HEK293 (cell line): ENCODE data around the gene RABIF.

ENCODE experiments used
- CTCF ChIA-PET: fragments of 350-600 bp; formaldehyde crosslinking; extraction: SDS; loops from one replicate; lab custom pipeline; 2021; ENCODE audit warnings: antibody characterized with exemption; lab: Yijun Ruan, JAX
- POLR2A ChIA-PET: fragments of 300-600 bp; formaldehyde crosslinking; extraction: SDS; loops from one replicate; lab custom pipeline; 2020; ENCODE audit warnings: antibody characterized with exemption, inconsistent platforms; lab: Yijun Ruan, JAX
- H3K27ac ChIP-seq: fragments of 200-500 bp; sonication (Bioruptor generic); 2 replicates; pipeline ENCODE4 v1.5.1; 2014; ENCODE audit warnings: low read depth, low read length, control low read depth, inconsistent platforms; ENCODE audit errors: extremely low read depth
- H3K36me3 ChIP-seq, 2 experiments: fragments of 200-500 bp in 1 of 2; sonication (Bioruptor generic) in 1 of 2; 1 replicate in 1 of 2; 2 replicates in 1 of 2; pipeline ENCODE4 v1.5.1; 2014 to 2017; ENCODE audit warnings: inconsistent platforms in 2 of 2, low read length in 2 of 2; ENCODE audit not compliant: control insufficient read depth in 2 of 2, insufficient read depth in 1 of 2
- H3K4me1 ChIP-seq: fragments of 200-500 bp; sonication (Bioruptor generic); 2 replicates; pipeline ENCODE4 v1.5.1; 2014; ENCODE audit warnings: mild to moderate bottlenecking, low read length, inconsistent platforms; ENCODE audit not compliant: control insufficient read depth, insufficient read depth
- H3K4me3 ChIP-seq: 2 replicates; pipeline ENCODE4 v1.5.1; 2011; ENCODE audit warnings: low read depth, mild to moderate bottlenecking, control low read depth, low read length, moderate library complexity
- H3K9me3 ChIP-seq: fragments of 200-500 bp; sonication (Bioruptor generic); 2 replicates; pipeline ENCODE4 v1.5.1; 2014; ENCODE audit warnings: low read depth, low read length, inconsistent platforms; ENCODE audit not compliant: control insufficient read depth, insufficient read depth
- CTCF ChIP-seq: fragments of 450-650 bp; formaldehyde crosslinking; IDR thresholded peaks from 2 replicates; pipeline ENCODE4 v1.5.1; 2016; ENCODE audit warnings: missing biosample characterization, missing genetic modification characterization
- GFI1B ChIP-seq: fragments of 450-650 bp; formaldehyde crosslinking; IDR thresholded peaks from 2 replicates; pipeline ENCODE4 v1.5.1; 2016; ENCODE audit warnings: missing biosample characterization, missing genetic modification characterization
- KLF10 ChIP-seq: fragments of 450-650 bp; IDR thresholded peaks from 2 replicates; pipeline ENCODE4 v1.5.1; 2018; ENCODE audit warnings: missing biosample characterization, mild to moderate bottlenecking, missing genetic modification characterization
- KLF17 ChIP-seq: fragments of 450-650 bp; formaldehyde crosslinking; IDR thresholded peaks from 2 replicates; pipeline ENCODE4 v1.5.1; 2016; ENCODE audit warnings: missing biosample characterization, missing genetic modification characterization
- KLF7 ChIP-seq: fragments of 450-650 bp; formaldehyde crosslinking; IDR thresholded peaks from 2 replicates; pipeline ENCODE4 v1.5.1; 2016; ENCODE audit warnings: missing biosample characterization, missing genetic modification characterization, borderline replicate concordance
- PRDM2 ChIP-seq: fragments of 450-650 bp; formaldehyde crosslinking; IDR thresholded peaks from 2 replicates; pipeline ENCODE4 v1.5.1; 2016; ENCODE audit warnings: missing biosample characterization, missing genetic modification characterization, borderline replicate concordance
- ZBTB6 ChIP-seq: fragments of 450-650 bp; formaldehyde crosslinking; IDR thresholded peaks from 2 replicates; pipeline ENCODE4 v1.5.1; 2017; ENCODE audit warnings: missing biosample characterization, missing genetic modification characterization
- ZEB2 ChIP-seq: fragments of 450-650 bp; formaldehyde crosslinking; IDR thresholded peaks from 2 replicates; pipeline ENCODE4 v1.5.1; 2016; ENCODE audit warnings: missing biosample characterization, missing genetic modification characterization
- ZNF19 ChIP-seq: fragments of 450-650 bp; formaldehyde crosslinking; IDR thresholded peaks from 2 replicates; pipeline ENCODE4; 2016; ENCODE audit warnings: missing biosample characterization, missing genetic modification characterization, low read depth
- ZNF2 ChIP-seq: fragments of 450-650 bp; formaldehyde crosslinking; IDR thresholded peaks from 2 replicates; pipeline ENCODE4 v1.5.1; 2016; ENCODE audit warnings: missing biosample characterization, missing genetic modification characterization
- ZNF24 ChIP-seq: fragments of 450-650 bp; formaldehyde crosslinking; IDR thresholded peaks from 2 replicates; pipeline ENCODE4 v1.5.1; 2016; ENCODE audit warnings: missing biosample characterization, missing genetic modification characterization
- ZNF292 ChIP-seq: fragments of 450-650 bp; formaldehyde crosslinking; IDR thresholded peaks from 2 replicates; pipeline ENCODE4 v1.5.1; 2016; ENCODE audit warnings: low read depth, missing biosample characterization, missing genetic modification characterization, borderline replicate concordance
- ZNF341 ChIP-seq: fragments of 450-650 bp; formaldehyde crosslinking; IDR thresholded peaks from 2 replicates; pipeline ENCODE4; 2016; ENCODE audit warnings: low read depth, missing biosample characterization, missing genetic modification characterization
- ZNF354C ChIP-seq: fragments of 450-650 bp; formaldehyde crosslinking; IDR thresholded peaks from 2 replicates; pipeline ENCODE4 v1.5.1; 2016; ENCODE audit warnings: missing biosample characterization, missing genetic modification characterization, low read depth, borderline replicate concordance
- ZNF404 ChIP-seq: fragments of 450-650 bp; formaldehyde crosslinking; IDR thresholded peaks from 2 replicates; pipeline ENCODE4 v1.5.1; 2017; ENCODE audit warnings: missing biosample characterization, missing genetic modification characterization
- ZNF449 ChIP-seq: fragments of 450-650 bp; formaldehyde crosslinking; IDR thresholded peaks from 2 replicates; pipeline ENCODE4 v1.5.1; 2017; ENCODE audit warnings: missing biosample characterization, mild to moderate bottlenecking, missing genetic modification characterization, moderate library complexity
- ZNF473 ChIP-seq: fragments of 450-650 bp; formaldehyde crosslinking; IDR thresholded peaks from 2 replicates; pipeline ENCODE4 v1.5.1; 2017; ENCODE audit warnings: missing biosample characterization, missing genetic modification characterization
- ZNF596 ChIP-seq: fragments of 450-650 bp; IDR thresholded peaks from 2 replicates; pipeline ENCODE4 v1.5.0; 2018; ENCODE audit warnings: missing biosample characterization, mild to moderate bottlenecking, missing genetic modification characterization, moderate library complexity
- ZNF600 ChIP-seq: fragments of 450-650 bp; formaldehyde crosslinking; IDR thresholded peaks from 2 replicates; pipeline ENCODE4 v1.5.1; 2016; ENCODE audit warnings: missing biosample characterization, missing genetic modification characterization
- ZNF626 ChIP-seq: fragments of 450-650 bp; sonication (Bioruptor Pico); formaldehyde crosslinking; IDR thresholded peaks from 2 replicates; pipeline ENCODE4 v1.5.1; 2018; ENCODE audit warnings: missing biosample characterization, missing genetic modification characterization, inconsistent platforms
- ZNF707 ChIP-seq: fragments of 450-650 bp; formaldehyde crosslinking; IDR thresholded peaks from 2 replicates; pipeline ENCODE4 v1.5.1; 2016; ENCODE audit warnings: missing biosample characterization, missing genetic modification characterization
- ZNF768 ChIP-seq: fragments of 450-650 bp; formaldehyde crosslinking; IDR thresholded peaks from 2 replicates; pipeline ENCODE4 v1.5.1; 2018; ENCODE audit warnings: missing biosample characterization, mild to moderate bottlenecking, missing genetic modification characterization

The RABIF gene

GRCh38 chr1:202861420-202862132, 27.4 kb downstream of the RABIF start (continued):
- TF ChIP-seq ZNF341 (peak; percentile 44; the same call in 1 of the 2 replicates), ZNF600 (tag by site-specific recombination) (peak; percentile 67; the same call in 1 of the 2 replicates), ZNF626 (tag by site-specific recombination) (no peak)
- TF ChIP-seq, all 188 proteins: peak for 18

GRCh38 chr1:202860744-202861419, 28.1 kb downstream of the RABIF start:
- CTCF ChIA-PET = interaction anchor here (0.7 to 1.5 kb wide), 4 partner anchors 8 to 396 kb away, joined by 3 to 4 read pairs (median 4); no protein-coding TSS in a partner anchor
- POLR2A ChIA-PET = interaction anchor here (0.5 to 3.7 kb wide), 19 partner anchors 10 to 1307 kb away, joined by 3 to 15 read pairs (median 5); partner anchors contain the start of genes KDM5B, KLHL12, PCAT6 and RABIF
- Histone ChIP-seq H3K4me3 (peak overlapping the region; percentile 68), H3K9me3 (no peaks in the 10 kb centered on the region), H3K4me1 (peaks cover 3% of the 10 kb centered on the region), H3K27ac (peak overlapping the region; percentile 57; the same call in 1 of the 2 replicates), H3K36me3 (peaks cover 0 to 9% of the 10 kb centered on the region in 2 experiments; a peak in 1 of 3 replicates)
- TF ChIP-seq ZNF2 (tag by site-specific recombination) (0 out of 2 replicates have a peak, but pooled peaks have one; percentile 26), GFI1B (tag by site-specific recombination) (no peak), ZNF19 (no peak), CTCF (tag by site-specific recombination) (peak; percentile 62), ZNF354C (tag by site-specific recombination) (no peak), ZNF292 (tag by site-specific recombination) (no peak), ZNF596 (no peak), KLF7 (tag by site-specific recombination) (no peak), ZNF600 (tag by site-specific recombination) (peak; percentile 98), ZNF473 (tag by site-specific recombination) (no peak), ZNF24 (no peak), ZNF404 (tag by site-specific recombination) (no peak), KLF17 (tag by site-specific recombination) (0 out of 2 replicates have a peak, but pooled peaks have one; percentile 42), ZNF707 (tag by site-specific recombination) (no peak), ZNF449 (tag by site-specific recombination) (0 out of 2 replicates have a peak, but pooled peaks have one; percentile 23), PRDM2 (tag by site-specific recombination) (peak; percentile 78; the same call in 1 of the 2 replicates), ZBTB6 (tag by site-specific recombination) (peak; percentile 94), ZNF768 (tag by site-specific recombination) (no peak), KLF10 (0 out of 2 replicates have a peak, but pooled peaks have one; percentile 19), ZEB2 (tag by site-specific recombination) (peak; percentile 34; the same call in 1 of the 2 replicates)
